Loucy (cell line): Measurements from ENCODE around the gene DDN.

Source experiments
- CTCF ChIP-seq: fragments of 200-600 bp; sonication (generic); conservative IDR thresholded peaks from 2 replicates; pipeline ENCODE4 v1.5.1; 2014; ENCODE audit warnings: mild to moderate bottlenecking, antibody characterized with exemption, low read length
- EZH2phosphoT487 ChIP-seq: fragments of 200-600 bp; IDR thresholded peaks from 2 replicates; pipeline ENCODE4 v1.6.1; 2018; ENCODE audit warnings: antibody characterized with exemption, mild to moderate bottlenecking, moderate library complexity, borderline replicate concordance

GRCh38 chr12:48985901-48986300 is 13.3 kb downstream of the DDN start:
- TF ChIP-seq CTCF (no peak), EZH2phosphoT487 (no peak)
